GM12878 (cell line): ENCODE data around the gene COMT. TPM values are rescaled to one million over a fixed set of nuclear protein-coding genes. Genes with fewer than 3 reads are reported as not detected.

ENCODE experiments used
- ATAC-seq: fragments of 200-7000 bp; cut with Tn5 transposase; 3 replicates; pipeline ENCODE4 v1.9.1; 2020; ENCODE audit warnings: mild to moderate bottlenecking, moderate library complexity
- BruUV-seq: library from RNA; stranded (reverse); fragments of 400-500 nt; replicated peaks from 2 replicates; lab custom pipeline; 2021; lab: Mats Ljungman, UMichigan
- CTCF ChIA-PET: fragments of 300-600 bp; sonication (Branson Sonifier 250); formaldehyde crosslinking; extraction: SDS; loops from one replicate; lab custom pipeline; 2021; ENCODE audit warnings: inconsistent platforms; lab: Yijun Ruan, JAX
- POLR2A ChIA-PET: fragments of 350-600 bp; formaldehyde crosslinking; extraction: SDS; loops from one replicate; lab custom pipeline; 2021; ENCODE audit warnings: inconsistent platforms; lab: Charles Lee
- RAD21 ChIA-PET: fragments of 300-600 bp; sonication (Branson Sonifier 250); formaldehyde crosslinking; loops from one replicate; lab custom pipeline; 2023; ENCODE audit warnings: antibody characterized with exemption; ENCODE audit not compliant: unreplicated experiment; lab: Charles Lee
- SMC1A ChIA-PET: fragments of 300-600 bp; sonication (Branson Sonifier 250); formaldehyde crosslinking; loops from one replicate; lab custom pipeline; 2023; ENCODE audit not compliant: unreplicated experiment, uncharacterized antibody; lab: Charles Lee
- DNase-seq: peaks from one replicate; pipeline ENCODE4 v3.0.0-alpha.2; 2011; ENCODE audit warnings: low read depth, low spot score
- FAIRE-seq: peaks from 3 replicates; lab custom pipeline; 2011; peaks lifted over from hg19 to GRCh38; lab: Jason Lieb, UNC
- H2AFZ ChIP-seq: 2 replicates; pipeline ENCODE4 v1.6.0; 2011; ENCODE audit warnings: low read depth, low read length, control low read depth; ENCODE audit not compliant: control insufficient read depth
- H3K27ac ChIP-seq: 2 replicates; pipeline ENCODE4 v1.5.1; 2011; ENCODE audit warnings: control low read depth; ENCODE audit not compliant: control insufficient read depth, insufficient read depth
- H3K27me3 ChIP-seq, 2 experiments: replicated peaks in 1 of 2; 2 replicates each; pipeline versions ENCODE4 v1.6.0 to v1.6.1; 2011; ENCODE audit warnings: low read length in 1 of 2; ENCODE audit not compliant: control insufficient read depth in 2 of 2, insufficient read depth in 2 of 2
- H3K36me3 ChIP-seq, 2 experiments: 2 replicates each; pipeline ENCODE4 v1.5.1; 2011; ENCODE audit warnings: low read length in 1 of 2; ENCODE audit not compliant: control insufficient read depth in 2 of 2, insufficient read depth in 2 of 2
- H3K4me1 ChIP-seq: 2 replicates; pipeline ENCODE4 v1.6.1; 2011; ENCODE audit warnings: mild to moderate bottlenecking, low read length, moderate library complexity, mixed read lengths; ENCODE audit not compliant: control insufficient read depth, insufficient read depth
- H3K4me2 ChIP-seq: 2 replicates; pipeline ENCODE4 v1.6.0; 2011; ENCODE audit warnings: control low read depth; ENCODE audit not compliant: control insufficient read depth, insufficient read depth
- H3K4me3 ChIP-seq: fragments of 200-600 bp; sonication (generic); 2 replicates; pipeline ENCODE4 v1.5.1; 2016
- H3K79me2 ChIP-seq: 2 replicates; pipeline ENCODE4 v1.6.0; 2011; ENCODE audit warnings: low read length; ENCODE audit not compliant: control insufficient read depth, insufficient read depth
- H3K9ac ChIP-seq: 2 replicates; pipeline ENCODE4 v1.8.0; 2011; ENCODE audit warnings: low read length, control low read depth, mixed read lengths; ENCODE audit not compliant: control insufficient read depth, insufficient read depth
- H3K9me3 ChIP-seq: replicated peaks from 3 replicates; pipeline ENCODE4 v1.5.1; 2011; ENCODE audit warnings: mild to moderate bottlenecking, low read length; ENCODE audit not compliant: control insufficient read depth, insufficient read depth
- H4K20me1 ChIP-seq: 2 replicates; pipeline ENCODE4 v1.6.0; 2011; ENCODE audit not compliant: control insufficient read depth, insufficient read depth
- BACH1 ChIP-seq: fragments of 450-650 bp; IDR thresholded peaks from 2 replicates; pipeline ENCODE4 v1.6.1; 2017; ENCODE audit warnings: mild to moderate bottlenecking, borderline replicate concordance
- BRCA1 ChIP-seq: IDR thresholded peaks from 2 replicates; pipeline ENCODE4 v1.6.1; 2011; ENCODE audit warnings: low read depth, low read length, improper control_type of control experiment
- CHD2 ChIP-seq: IDR thresholded peaks from 2 replicates; pipeline ENCODE4 v1.6.1; 2011; ENCODE audit warnings: low read depth, low read length, improper control_type of control experiment, borderline replicate concordance
- EED ChIP-seq: sonication (generic); IDR thresholded peaks from 2 replicates; pipeline ENCODE4 v1.6.1; 2016; ENCODE audit warnings: antibody characterized with exemption, low read depth
- GATAD2B ChIP-seq: fragments of 450-650 bp; conservative IDR thresholded peaks from 2 replicates; pipeline ENCODE4 v1.6.1; 2017; ENCODE audit warnings: low read depth, mild to moderate bottlenecking, moderate library complexity
- KAT2A ChIP-seq: conservative IDR thresholded peaks from 2 replicates; pipeline ENCODE4 v1.6.1; 2011; ENCODE audit warnings: low read depth, low read length; ENCODE audit not compliant: control insufficient read depth
- KLF5 ChIP-seq: fragments of 450-650 bp; IDR thresholded peaks from 2 replicates; pipeline ENCODE4 v1.6.1; 2014; ENCODE audit warnings: mild to moderate bottlenecking; ENCODE audit not compliant: partially characterized antibody
- POLR2AphosphoS2 ChIP-seq: IDR thresholded peaks from 2 replicates; pipeline ENCODE4 v1.6.1; 2011; ENCODE audit warnings: low read depth, mild to moderate bottlenecking, low read length, improper control_type of control experiment, moderate library complexity
- RELA ChIP-seq: fragments of 450-650 bp; IDR thresholded peaks from 2 replicates; pipeline ENCODE4 v1.8.0; 2014; ENCODE audit warnings: borderline replicate concordance; ENCODE audit not compliant: partially characterized antibody
- SREBF1 ChIP-seq: IDR thresholded peaks from 2 replicates; pipeline ENCODE4 v1.6.1; 2012; ENCODE audit warnings: mild to moderate bottlenecking, low read length
- TARDBP ChIP-seq: IDR thresholded peaks from 2 replicates; pipeline ENCODE4 v1.6.1; 2016; ENCODE audit warnings: borderline replicate concordance
- WRNIP1 ChIP-seq: IDR thresholded peaks from 2 replicates; pipeline ENCODE4 v1.6.1; 2011; ENCODE audit warnings: low read depth, low read length, improper control_type of control experiment, borderline replicate concordance
- ZZZ3 ChIP-seq: IDR thresholded peaks from 2 replicates; pipeline ENCODE4 v1.6.1; 2011; ENCODE audit warnings: low read depth; ENCODE audit not compliant: control insufficient read depth, insufficient read length
- WGBS: methylation state at CpG from one replicate; pipeline ENCODE4 v1.1.6; 2016; ENCODE audit warnings: low lambda C conversion rate; ENCODE audit not compliant: insufficient replicate concordance, insufficient coverage; ENCODE audit errors: missing lambda C conversion rate; 5-methylcytosine and 5-hydroxymethylcytosine counted together
- in situ Hi-C: fragments of 300-500 bp; cut with MboI; formaldehyde crosslinking; loops from 9 replicates; pipeline ENCODE4 v1.14.3; 2018; ENCODE audit warnings: mixed read lengths
- intact Hi-C: fragments of 100-400 bp; cut with micrococcal nuclease; formaldehyde crosslinking; loops from one replicate; pipeline ENCODE4 v1.14.2; 2022; ENCODE audit not compliant: unreplicated experiment
- polyA plus RNA-seq, 11 experiments: library from polyadenylated mRNA; depleted of rRNA in 4 of 11; unstranded in 6 of 11; stranded (reverse) in 5 of 11; fragments of >200 nt; fragmentation: Nextera tagmentation in 4 of 11; fragmentation: Illumina TruSeq in 1 of 11; extraction: Ambion mirVana in 4 of 11; extraction: Trizol in 1 of 11; gene quantifications; 1 replicate in 1 of 11; 2 replicates in 10 of 11; pipeline versions ENCODE4 v1.2.1 to v1.2.3, GENCODE V29; 2011 to 2016; ENCODE audit warnings: inconsistent platforms in 2 of 11, missing spikeins in 2 of 11, low read depth in 1 of 11
- total RNA-seq, 4 experiments: library from RNA; depleted of rRNA in 3 of 4; stranded (reverse); fragments of >200 nt in 3 of 4; fragmentation: Illumina TruSeq in 1 of 4; extraction: Trizol in 1 of 4; gene quantifications; 2 replicates each; pipeline versions ENCODE4 v1.2.1 to v1.2.3, GENCODE V29; 2013 to 2021
- TF ChIP-seq, protein P1 (sequence below): IDR thresholded peaks from 2 replicates; pipeline ENCODE4 v1.6.1; 2012; ENCODE audit warnings: low read depth, low read length, improper control_type of control experiment
- TF ChIP-seq, protein P2 (sequence below): fragments of 450-650 bp; IDR thresholded peaks from 2 replicates; pipeline ENCODE4 v1.6.1; 2017; ENCODE audit warnings: mild to moderate bottlenecking, low read depth, inconsistent platforms; ENCODE audit not compliant: poor library complexity, severe bottlenecking
- TF ChIP-seq, protein P3 (sequence below): IDR thresholded peaks from 2 replicates; pipeline ENCODE4 v1.6.1; 2011; ENCODE audit warnings: low read depth, low read length, improper control_type of control experiment, borderline replicate concordance

COMT gene
- total and polyA plus RNA-seq, 10 of the 15 experiments (the other 5 are each of a cell fraction or from before 2014, with no cell fraction given): 4.5 to 152 (median 66.1) TPM

DNA sequence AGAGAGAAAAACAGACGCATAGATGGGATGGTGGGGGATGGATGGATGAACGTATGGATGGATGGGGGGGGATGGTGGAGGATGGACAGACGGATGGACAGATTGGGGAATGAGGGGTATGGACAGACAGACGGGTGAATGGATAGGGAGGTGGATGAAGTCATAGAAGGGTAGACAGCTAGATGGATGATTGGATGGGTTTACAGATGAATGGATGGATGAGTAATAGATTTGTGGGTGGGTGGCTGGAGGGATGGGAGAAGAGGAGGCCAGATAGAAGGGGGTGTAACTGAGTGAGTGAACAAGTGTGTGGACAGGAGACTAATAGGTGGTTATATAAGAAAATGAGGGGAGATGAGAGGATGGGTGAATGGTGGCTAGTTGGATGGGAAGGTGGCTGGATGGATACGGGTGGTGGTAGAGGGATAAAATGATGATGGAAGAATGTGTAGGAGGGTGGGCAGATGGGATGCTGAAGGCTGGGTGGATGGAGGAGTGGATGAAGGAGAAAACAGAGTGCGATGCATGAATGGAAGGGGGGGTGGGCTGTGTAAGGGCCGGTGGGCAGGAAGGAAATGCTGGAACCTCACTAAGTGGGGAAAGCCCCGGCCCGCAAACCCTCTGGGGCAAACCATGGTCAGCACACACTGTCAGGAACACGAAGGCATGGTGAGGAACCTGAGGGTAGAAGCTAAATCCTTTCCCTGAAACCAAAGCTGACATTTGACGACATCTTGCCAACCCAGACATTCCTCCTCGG, 53.5 kb downstream of the COMT start:
- H2AFZ ChIP-seq: no peak overlapping the region
- ATAC-seq (no peak), FAIRE-seq (no peak), DNase-seq (no peak)
- in situ Hi-C loops (no loop called here), intact Hi-C loops (no loop called here)
- RAD21 ChIA-PET: no interaction called here
- POLR2A ChIA-PET: no interaction called here
- no peaks in the 10 kb centered on the region for H3K79me2 ChIP-seq
- H3K9me3 ChIP-seq: no peaks in the 10 kb centered on the region
- SMC1A ChIA-PET: no interaction called here
- H3K4me3 ChIP-seq: no peak overlapping the region
- H3K4me1 ChIP-seq: no peaks in the 10 kb centered on the region
- H3K27ac ChIP-seq: no peak overlapping the region
- CTCF ChIA-PET: no interaction called here
- H3K36me3 ChIP-seq: no peaks in the 10 kb centered on the region
- H3K4me2 ChIP-seq: no peak overlapping the region
- no peak overlapping the region for H3K9ac ChIP-seq
- no peaks in the 10 kb centered on the region for H4K20me1 ChIP-seq
- no TSS peak for BruUV-seq
- peaks cover 0 to 2% of the 10 kb centered on the region in 2 experiments; a peak in 3 of 4 replicates for H3K27me3 ChIP-seq
- WGBS: 38% methylated on average over 12 of the region's 12 CpGs
- TF ChIP-seq TARDBP: no peak
- no peak for TF ChIP-seq KAT2A
- TF ChIP-seq EED: no peak
- no peak for TF ChIP-seq BRCA1
- TF ChIP-seq SREBF1: no peak
- TF ChIP-seq, protein P1, sequence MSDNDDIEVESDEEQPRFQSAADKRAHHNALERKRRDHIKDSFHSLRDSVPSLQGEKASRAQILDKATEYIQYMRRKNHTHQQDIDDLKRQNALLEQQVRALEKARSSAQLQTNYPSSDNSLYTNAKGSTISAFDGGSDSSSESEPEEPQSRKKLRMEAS: no peak
- no peak for TF ChIP-seq CHD2
- no peak for TF ChIP-seq WRNIP1
- TF ChIP-seq, protein P2, sequence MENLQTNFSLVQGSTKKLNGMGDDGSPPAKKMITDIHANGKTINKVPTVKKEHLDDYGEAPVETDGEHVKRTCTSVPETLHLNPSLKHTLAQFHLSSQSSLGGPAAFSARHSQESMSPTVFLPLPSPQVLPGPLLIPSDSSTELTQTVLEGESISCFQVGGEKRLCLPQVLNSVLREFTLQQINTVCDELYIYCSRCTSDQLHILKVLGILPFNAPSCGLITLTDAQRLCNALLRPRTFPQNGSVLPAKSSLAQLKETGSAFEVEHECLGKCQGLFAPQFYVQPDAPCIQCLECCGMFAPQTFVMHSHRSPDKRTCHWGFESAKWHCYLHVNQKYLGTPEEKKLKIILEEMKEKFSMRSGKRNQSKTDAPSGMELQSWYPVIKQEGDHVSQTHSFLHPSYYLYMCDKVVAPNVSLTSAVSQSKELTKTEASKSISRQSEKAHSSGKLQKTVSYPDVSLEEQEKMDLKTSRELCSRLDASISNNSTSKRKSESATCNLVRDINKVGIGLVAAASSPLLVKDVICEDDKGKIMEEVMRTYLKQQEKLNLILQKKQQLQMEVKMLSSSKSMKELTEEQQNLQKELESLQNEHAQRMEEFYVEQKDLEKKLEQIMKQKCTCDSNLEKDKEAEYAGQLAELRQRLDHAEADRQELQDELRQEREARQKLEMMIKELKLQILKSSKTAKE: no peak
- no peak for TF ChIP-seq KLF5
- TF ChIP-seq RELA: no peak
- TF ChIP-seq, protein P3, sequence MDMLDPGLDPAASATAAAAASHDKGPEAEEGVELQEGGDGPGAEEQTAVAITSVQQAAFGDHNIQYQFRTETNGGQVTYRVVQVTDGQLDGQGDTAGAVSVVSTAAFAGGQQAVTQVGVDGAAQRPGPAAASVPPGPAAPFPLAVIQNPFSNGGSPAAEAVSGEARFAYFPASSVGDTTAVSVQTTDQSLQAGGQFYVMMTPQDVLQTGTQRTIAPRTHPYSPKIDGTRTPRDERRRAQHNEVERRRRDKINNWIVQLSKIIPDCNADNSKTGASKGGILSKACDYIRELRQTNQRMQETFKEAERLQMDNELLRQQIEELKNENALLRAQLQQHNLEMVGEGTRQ: no peak
- TF ChIP-seq ZZZ3: no peak
- no peak for TF ChIP-seq POLR2AphosphoS2
- TF ChIP-seq GATAD2B: no peak
- no peak for TF ChIP-seq BACH1
